ENCODE measurements around the gene ELF1.

DNA sequence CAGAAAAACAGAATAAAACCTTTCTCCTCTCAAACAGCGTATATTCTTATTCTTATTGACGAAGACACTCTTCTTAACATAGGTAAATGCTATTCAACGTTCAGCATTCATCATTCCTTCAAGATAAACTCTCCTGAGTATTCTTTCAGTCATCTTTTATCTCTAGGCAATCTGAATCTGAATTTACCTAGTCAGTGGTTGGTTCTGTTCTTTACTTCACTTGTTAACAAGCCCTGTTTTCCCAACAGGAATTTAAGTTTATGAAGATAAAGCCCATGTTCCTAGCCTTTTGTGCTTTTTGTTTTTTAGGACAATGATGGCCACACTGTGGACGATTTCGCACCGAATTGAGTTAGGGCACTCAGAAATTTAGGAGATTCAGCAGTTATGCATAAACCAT, 3.2 kb downstream of the ELF1 start:
- TF ChIP-seq ZFX (IDR thresholded peaks at IDR 0.05; ENCODE audit: borderline replicate concordance): no peak
- TF ChIP-seq, protein P1, sequence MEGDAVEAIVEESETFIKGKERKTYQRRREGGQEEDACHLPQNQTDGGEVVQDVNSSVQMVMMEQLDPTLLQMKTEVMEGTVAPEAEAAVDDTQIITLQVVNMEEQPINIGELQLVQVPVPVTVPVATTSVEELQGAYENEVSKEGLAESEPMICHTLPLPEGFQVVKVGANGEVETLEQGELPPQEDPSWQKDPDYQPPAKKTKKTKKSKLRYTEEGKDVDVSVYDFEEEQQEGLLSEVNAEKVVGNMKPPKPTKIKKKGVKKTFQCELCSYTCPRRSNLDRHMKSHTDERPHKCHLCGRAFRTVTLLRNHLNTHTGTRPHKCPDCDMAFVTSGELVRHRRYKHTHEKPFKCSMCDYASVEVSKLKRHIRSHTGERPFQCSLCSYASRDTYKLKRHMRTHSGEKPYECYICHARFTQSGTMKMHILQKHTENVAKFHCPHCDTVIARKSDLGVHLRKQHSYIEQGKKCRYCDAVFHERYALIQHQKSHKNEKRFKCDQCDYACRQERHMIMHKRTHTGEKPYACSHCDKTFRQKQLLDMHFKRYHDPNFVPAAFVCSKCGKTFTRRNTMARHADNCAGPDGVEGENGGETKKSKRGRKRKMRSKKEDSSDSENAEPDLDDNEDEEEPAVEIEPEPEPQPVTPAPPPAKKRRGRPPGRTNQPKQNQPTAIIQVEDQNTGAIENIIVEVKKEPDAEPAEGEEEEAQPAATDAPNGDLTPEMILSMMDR (IDR thresholded peaks at IDR 0.05): no peak
